NCI-H1048 (cell line): ENCODE results near the gene PIP4K2C.
"Not testable (repeated sequence)": the region's sequence is repeated elsewhere in the genome, so short reads cannot be mapped to it uniquely, and the experiment has no call there.

Experiments
- DNase-seq: peaks from one replicate; lab custom pipeline; 2025; lab: John Stamatoyannopoulos, UW

PIP4K2C gene

GRCh38 chr12:57609781-57610553 lies 19.0 kb downstream of the PIP4K2C start:
- no peak for DNase-seq

GRCh38 chr12:57610554-57611107 lies 19.6 kb downstream of the PIP4K2C start:
- DNase-seq = no peak

GRCh38 chr12:57611108-57611826 lies 20.3 kb downstream of the PIP4K2C start, which contains the start of gene ARHGEF25:
Gene ARHGEF25 (plus strand): TSS chr12:57611435. CDS start chr12:57611895, 460 bp downstream.
- DNase-seq = peak; percentile 37

- DNase-seq = no peak
Observed at GRCh38 chr12:57611827-57612710, 21.1 kb downstream of the PIP4K2C start.

GRCh38 chr12:57612711-57613426 lies 21.9 kb downstream of the PIP4K2C start:
- DNase-seq = no peak

GRCh38 chr12:57613427-57614109 lies 22.6 kb downstream of the PIP4K2C start:
- no peak for DNase-seq

- DNase-seq = no peak
Observed at GRCh38 chr12:57614178-57614947, 23.4 kb downstream of the PIP4K2C start.

GRCh38 chr12:57614948-57615500 lies 24.0 kb downstream of the PIP4K2C start:
- DNase-seq = no peak

- no peak for DNase-seq
Observed at GRCh38 chr12:57615637-57616036, 24.6 kb downstream of the PIP4K2C start.

- no peak for DNase-seq
Observed at GRCh38 chr12:57616383-57617101, 25.6 kb downstream of the PIP4K2C start.

GRCh38 chr12:57617942-57618341 lies 26.9 kb downstream of the PIP4K2C start:
- no peak for DNase-seq

GRCh38 chr12:57618431-57618830 lies 27.4 kb downstream of the PIP4K2C start:
- not testable (repeated sequence) for DNase-seq

GRCh38 chr12:57618966-57619433 lies 28.0 kb downstream of the PIP4K2C start:
- DNase-seq = no peak

- DNase-seq = no peak
Observed at GRCh38 chr12:57619434-57620244, 28.6 kb downstream of the PIP4K2C start.

- DNase-seq = no peak
Observed at GRCh38 chr12:57620245-57620935, 29.4 kb downstream of the PIP4K2C start.

GRCh38 chr12:57620936-57621496 lies 30.0 kb downstream of the PIP4K2C start:
- no peak for DNase-seq
